Smooth muscle cell of the coronary artery (primary cell): ENCODE measurements around the gene C7orf25. TPM values are rescaled to one million over a fixed set of nuclear protein-coding genes. Genes with fewer than 3 reads are reported as not detected.

Experiments used
- total RNA-seq: library from RNA; depleted of rRNA; stranded (reverse); fragments of >200 nt; gene quantifications from 2 replicates; pipeline ENCODE4 v1.2.3, GENCODE V29; 2014; ENCODE audit warnings: low replicate concordance

C7orf25 gene
- total RNA-seq: 3.8 and 5.5 TPM in 2 replicates

GRCh38 chr7:42911454-42912447 lies at the start of gene C7orf25:
C7orf25 (minus strand) TSS chr7:42912070; CDS start chr7:42910900, 1,170 bp downstream.

DNA sequence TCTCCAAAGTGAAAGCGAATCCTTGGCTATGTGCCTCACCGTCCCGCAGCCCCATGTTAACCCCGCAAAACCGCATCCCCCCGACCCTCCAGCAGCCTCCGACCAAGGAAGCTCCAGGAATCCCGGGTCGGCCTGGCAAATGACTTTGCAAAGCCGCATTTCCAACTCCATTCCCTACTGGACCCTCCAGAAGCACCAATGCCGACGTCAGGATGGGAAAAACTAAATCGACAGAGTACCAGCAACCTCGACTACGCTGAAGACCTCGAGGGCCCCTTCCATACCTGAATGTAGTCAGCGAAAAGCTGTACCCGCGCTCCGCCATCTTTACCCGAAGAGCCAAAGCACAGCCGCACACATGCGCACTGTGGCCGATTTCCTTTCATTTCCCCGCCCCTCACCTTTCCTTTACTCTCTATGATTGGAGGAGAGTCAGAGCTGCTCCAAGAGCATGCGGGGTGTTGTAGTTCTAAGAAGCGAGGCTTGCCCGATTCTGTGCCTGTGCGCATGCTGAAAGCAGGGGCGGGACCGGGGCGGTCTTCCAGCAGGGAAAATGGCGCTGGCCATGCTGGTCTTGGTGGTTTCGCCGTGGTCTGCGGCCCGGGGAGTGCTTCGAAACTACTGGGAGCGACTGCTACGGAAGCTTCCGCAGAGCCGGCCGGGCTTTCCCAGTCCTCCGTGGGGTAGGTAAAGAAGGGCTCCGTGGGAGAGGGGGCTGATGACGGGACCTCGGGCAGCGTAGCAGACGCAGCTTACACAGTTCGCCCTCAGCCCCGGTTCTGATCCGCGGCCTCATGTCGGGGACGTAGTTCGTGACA lies 20.2 kb upstream of the C7orf25 start, which contains the start of the genes MRPL32 and PSMA2:
TSS of gene MRPL32 (plus strand) at position 543 of the 818 bp plus-strand sequence. CDS start at position 554, 11 bp downstream.
TSS of gene PSMA2 (minus strand) at position 341 of the 818 bp plus-strand sequence. CDS start at position 325, 16 bp downstream.

Other genes starting within 250 kb of the C7orf25 start
- 25.9 and 63.7 TPM in 2 replicates for gene PSMA2, start 20.1 kb upstream of the C7orf25 start, total RNA-seq
- gene MRPL32, start 20.3 kb upstream of the C7orf25 start, total RNA-seq: 26.8 and 52.5 TPM in 2 replicates
- gene HECW1, start 200.6 kb upstream of the C7orf25 start, total RNA-seq: 2.2 TPM in 1 of 2 replicates, not detected in the other